SH-SY5Y (cell line): ENCODE data around the gene ANTXR1.

Experiments
- GATA2 ChIP-seq: IDR thresholded peaks from 2 replicates; pipeline ENCODE4 v1.6.1; 2011; ENCODE audit warnings: mild to moderate bottlenecking, low read depth, low read length
- GATA3 ChIP-seq: IDR thresholded peaks from 2 replicates; pipeline ENCODE4 v1.6.1; 2011; ENCODE audit warnings: low read depth, mild to moderate bottlenecking, low read length, moderate library complexity

DNA sequence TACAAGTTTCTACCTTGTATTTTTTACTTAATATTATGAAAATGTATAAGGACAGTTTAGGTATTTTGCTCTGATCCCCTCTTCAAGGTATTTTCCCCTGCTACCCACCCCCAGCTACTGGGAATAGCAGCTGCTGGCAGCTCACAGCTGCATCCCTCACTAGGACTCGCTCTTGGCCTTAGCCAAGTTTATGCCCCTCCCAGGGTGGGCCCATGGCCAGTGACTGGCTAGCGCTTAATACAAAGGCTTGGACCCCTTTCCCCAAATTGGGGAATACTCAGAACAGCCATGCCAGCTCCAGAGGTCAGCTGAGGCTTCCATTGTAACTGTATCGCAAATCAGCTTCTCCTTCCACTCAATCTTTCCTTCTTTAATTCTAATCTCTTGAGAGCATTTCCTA, 242.8 kb downstream of the ANTXR1 start:
- TF ChIP-seq GATA3 (no peak), GATA2 (no peak)
